HEK293T (cell line): ENCODE results near the gene FAM136A.

Experiments used
- CTCF ChIA-PET: fragments of 350-600 bp; formaldehyde crosslinking; extraction: SDS; loops from one replicate; lab custom pipeline; 2021; ENCODE audit warnings: antibody characterized with exemption, inconsistent platforms; lab: Yijun Ruan, JAX
- POLR2A ChIA-PET: fragments of 350-600 bp; formaldehyde crosslinking; extraction: SDS; loops from one replicate; lab custom pipeline; 2020; ENCODE audit warnings: antibody characterized with exemption, inconsistent platforms; lab: Yijun Ruan, JAX
- DNase-seq: peaks from one replicate; pipeline ENCODE4 v3.0.0; 2012; ENCODE audit warnings: mixed read lengths; ENCODE audit errors: extremely low spot score
- ARNT ChIP-seq: fragments of 450-650 bp; IDR thresholded peaks from 2 replicates; pipeline ENCODE4 v1.6.1; 2017; ENCODE audit warnings: mild to moderate bottlenecking
- BHLHE40 ChIP-seq: fragments of 450-650 bp; IDR thresholded peaks from 2 replicates; pipeline ENCODE4 v1.6.1; 2016; ENCODE audit warnings: mild to moderate bottlenecking, moderate library complexity, borderline replicate concordance
- CTBP1 ChIP-seq: fragments of 450-650 bp; IDR thresholded peaks from 2 replicates; pipeline ENCODE4 v1.6.1; 2016; ENCODE audit warnings: borderline replicate concordance
- ELF4 ChIP-seq: fragments of 450-650 bp; IDR thresholded peaks from 2 replicates; pipeline ENCODE4 v1.6.1; 2017; ENCODE audit warnings: antibody characterized with exemption
- FOXA1 ChIP-seq: fragments of 450-650 bp; IDR thresholded peaks from 2 replicates; pipeline ENCODE4 v1.6.1; 2016; ENCODE audit warnings: mild to moderate bottlenecking
- FOXK2 ChIP-seq: fragments of 450-650 bp; IDR thresholded peaks from 2 replicates; pipeline ENCODE4 v1.6.1; 2016; ENCODE audit warnings: mild to moderate bottlenecking
- FOXM1 ChIP-seq: fragments of 450-650 bp; IDR thresholded peaks from 2 replicates; pipeline ENCODE4 v1.6.1; 2017; ENCODE audit warnings: mild to moderate bottlenecking, borderline replicate concordance
- HDGF ChIP-seq: fragments of 450-650 bp; IDR thresholded peaks from 2 replicates; pipeline ENCODE4 v1.6.1; 2017; ENCODE audit warnings: antibody characterized with exemption, borderline replicate concordance
- L3MBTL2 ChIP-seq: fragments of 450-650 bp; conservative IDR thresholded peaks from 2 replicates; pipeline ENCODE4 v1.6.1; 2016; ENCODE audit warnings: mild to moderate bottlenecking
- LEF1 ChIP-seq: fragments of 450-650 bp; IDR thresholded peaks from 2 replicates; pipeline ENCODE4 v1.6.1; 2017; ENCODE audit warnings: mild to moderate bottlenecking, borderline replicate concordance
- NFRKB ChIP-seq: fragments of 450-650 bp; IDR thresholded peaks from 2 replicates; pipeline ENCODE4 v1.6.1; 2016; ENCODE audit warnings: mild to moderate bottlenecking, moderate library complexity
- PKNOX1 ChIP-seq: fragments of 450-650 bp; IDR thresholded peaks from 2 replicates; pipeline ENCODE4 v1.6.1; 2016
- SP1 ChIP-seq: fragments of 450-650 bp; IDR thresholded peaks from 2 replicates; pipeline ENCODE4 v1.6.1; 2017
- SUZ12 ChIP-seq: fragments of 450-650 bp; IDR thresholded peaks from 2 replicates; pipeline ENCODE4 v1.6.1; 2016; ENCODE audit warnings: mild to moderate bottlenecking
- TARDBP ChIP-seq: fragments of 450-650 bp; IDR thresholded peaks from 2 replicates; pipeline ENCODE4 v1.6.1; 2016
- ZNF384 ChIP-seq: fragments of 450-650 bp; IDR thresholded peaks from 2 replicates; pipeline ENCODE4 v1.6.1; 2016

Gene FAM136A

GRCh38 chr2:70322518-70322917, 20.7 kb upstream of the FAM136A start:
- TF ChIP-seq PKNOX1 = no peak
- TF ChIP-seq FOXM1 = no peak
- TF ChIP-seq L3MBTL2 = no peak
- no peak for TF ChIP-seq SUZ12
- TF ChIP-seq HDGF = no peak
- ChIA-PET CTCF (no interaction called here), POLR2A (no interaction called here)
- DNase-seq = no peak

GRCh38 chr2:70321370-70321769, 19.5 kb upstream of the FAM136A start:
- ChIA-PET POLR2A (interaction anchor here (0.7 kb wide), 1 partner anchor 28 kb away, joined by 3 read pairs; the partner anchor contains the start of gene SNRPG), CTCF (no interaction called here)
- DNase-seq = no peak
- TF ChIP-seq ELF4 (no peak), PKNOX1 (no peak), NFRKB (no peak), L3MBTL2 (no peak), TARDBP (no peak), FOXK2 (no peak), BHLHE40 (no peak), ARNT (no peak)

- no peak for TF ChIP-seq FOXK2
- no peak for TF ChIP-seq ARNT
- TF ChIP-seq PKNOX1 = no peak
- TF ChIP-seq SUZ12 = no peak
- no peak for TF ChIP-seq L3MBTL2
- no peak for TF ChIP-seq LEF1
- no peak for TF ChIP-seq HDGF
- TF ChIP-seq ZNF384 = no peak
- no peak for TF ChIP-seq BHLHE40
- no peak for TF ChIP-seq CTBP1
- TF ChIP-seq TARDBP = no peak
- no peak for TF ChIP-seq NFRKB
- TF ChIP-seq FOXA1 = no peak
- TF ChIP-seq SP1 = no peak
- TF ChIP-seq ELF4 = no peak
- no peak for TF ChIP-seq FOXM1
Observed at GRCh38 chr2:70314640-70315039, 12.8 kb upstream of the FAM136A start.

GRCh38 chr2:70312560-70312959, 10.7 kb upstream of the FAM136A start:
- POLR2A ChIA-PET = no interaction called here
- TF ChIP-seq PKNOX1 (no peak), FOXK2 (no peak), SP1 (no peak), LEF1 (no peak), L3MBTL2 (no peak), BHLHE40 (no peak), FOXA1 (no peak), SUZ12 (no peak), NFRKB (no peak), CTBP1 (no peak), FOXM1 (no peak), TARDBP (no peak), ZNF384 (no peak), ELF4 (no peak), HDGF (no peak), ARNT (no peak)

More at GRCh38 chr2:70314640-70315039, 12.8 kb upstream of the FAM136A start:
- ChIA-PET CTCF (interaction anchor here (1.0 kb wide), 1 partner anchor 21 kb away, joined by 3 read pairs; no protein-coding TSS in a partner anchor), POLR2A (no interaction called here)
- no peak for DNase-seq

GRCh38 chr2:70310899-70311298, 9.0 kb upstream of the FAM136A start:
- ChIA-PET POLR2A (no interaction called here), CTCF (no interaction called here)
- no peak for DNase-seq
- TF ChIP-seq SP1 (no peak), SUZ12 (no peak), HDGF (no peak), L3MBTL2 (no peak), ELF4 (no peak), FOXM1 (no peak), BHLHE40 (no peak), CTBP1 (no peak), PKNOX1 (no peak), TARDBP (no peak), ARNT (no peak)

More at GRCh38 chr2:70312560-70312959, 10.7 kb upstream of the FAM136A start:
- CTCF ChIA-PET = interaction anchor here (0.6 to 2.0 kb wide), 2 partner anchors 8 to 27 kb away, joined by 7 read pairs; no protein-coding TSS in a partner anchor
- DNase-seq = no peak
